ENCODE data around the gene AEBP1. TPM values are rescaled to one million over a fixed set of nuclear protein-coding genes. Genes with fewer than 3 reads are reported as not detected.

Gene AEBP1
- total and polyA plus RNA-seq, 2 donors (not counting 1 experiment from before 2014, with no cell fraction given) = 44.4 to 133 TPM

DNA sequence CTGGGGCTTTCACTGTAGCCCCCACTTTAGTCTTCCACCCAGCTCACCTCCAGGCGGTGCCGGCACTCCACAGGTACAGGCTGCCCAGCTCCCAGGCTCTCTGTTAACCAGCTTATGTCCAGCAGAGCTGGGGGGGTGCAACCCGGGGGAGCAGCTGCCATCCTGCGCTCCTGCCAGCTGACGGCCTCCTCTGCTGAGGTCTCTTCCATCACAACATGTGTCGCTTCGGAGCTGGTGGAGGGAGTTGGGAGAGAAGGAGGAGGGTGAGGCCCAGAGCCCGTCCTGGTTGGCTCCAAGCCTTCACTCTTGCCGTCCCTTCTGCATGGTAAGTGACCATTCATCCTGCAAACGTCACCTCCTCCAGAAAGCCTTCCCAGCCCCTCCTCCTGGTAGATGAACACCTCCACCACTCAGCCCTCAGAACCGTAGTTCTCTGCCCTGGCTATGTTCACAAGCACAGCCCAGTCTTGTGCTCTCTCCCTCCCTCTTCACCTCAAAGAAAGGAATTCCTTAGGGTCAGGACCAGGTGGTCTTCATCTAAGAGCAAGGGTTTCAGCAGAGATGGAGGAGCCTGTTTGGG lies 23.4 kb upstream of the AEBP1 start:
- Histone ChIP-seq H3K36me3 (ENCODE audit: control insufficient read depth, insufficient read depth, low read length) (peaks cover 18% of the 10 kb centered on the region), H3K27me3 (ENCODE audit: control insufficient read depth, insufficient read depth, low read length) (no peaks in the 10 kb centered on the region), H3K9me3 (ENCODE audit: control insufficient read depth, insufficient read depth, low read depth, low read length) (no peaks in the 10 kb centered on the region), H3K4me3 (replicated peaks in 1 of 4; ENCODE audit: control extremely low read depth in 1 of 4, insufficient read depth in 1 of 4, low read depth in 3 of 4, low read length in 4 of 4) (peak overlapping the region in 2 of 4 experiments; percentile 40 to 95), H3K79me2 (ENCODE audit: control insufficient read depth, insufficient read depth, low read length) (peaks cover 6% of the 10 kb centered on the region), H4K20me1 (ENCODE audit: control insufficient read depth, extremely low read depth, insufficient read depth, low read length) (no peaks in the 10 kb centered on the region), H3K4me2 (ENCODE audit: extremely low read depth, insufficient read depth, low read length) (peak overlapping the region; percentile 66), H3K4me1 (ENCODE audit: control insufficient read depth, extremely low read depth, insufficient read depth, low read length) (peaks cover 3% of the 10 kb centered on the region), H3K27ac (ENCODE audit: insufficient read depth, low read length) (no peak overlapping the region), H3K9ac (ENCODE audit: insufficient read depth, low read length) (no peak overlapping the region), H2AFZ (ENCODE audit: low read length) (no peak overlapping the region)
- TF ChIP-seq EZH2 (IDR thresholded peaks at IDR 0.05; ENCODE audit: low read length, missing control alignments) (no peak), CTCF (conservative IDR thresholded peaks at IDR 0.05 in 1 of 2, IDR thresholded peaks at IDR 0.05 in 1 of 2; ENCODE audit: low read depth in 1 of 2, low read length in 2 of 2) (no peak)
- no peak for DNase-seq (ENCODE audit: low read depth in 2 of 2)

DNA sequence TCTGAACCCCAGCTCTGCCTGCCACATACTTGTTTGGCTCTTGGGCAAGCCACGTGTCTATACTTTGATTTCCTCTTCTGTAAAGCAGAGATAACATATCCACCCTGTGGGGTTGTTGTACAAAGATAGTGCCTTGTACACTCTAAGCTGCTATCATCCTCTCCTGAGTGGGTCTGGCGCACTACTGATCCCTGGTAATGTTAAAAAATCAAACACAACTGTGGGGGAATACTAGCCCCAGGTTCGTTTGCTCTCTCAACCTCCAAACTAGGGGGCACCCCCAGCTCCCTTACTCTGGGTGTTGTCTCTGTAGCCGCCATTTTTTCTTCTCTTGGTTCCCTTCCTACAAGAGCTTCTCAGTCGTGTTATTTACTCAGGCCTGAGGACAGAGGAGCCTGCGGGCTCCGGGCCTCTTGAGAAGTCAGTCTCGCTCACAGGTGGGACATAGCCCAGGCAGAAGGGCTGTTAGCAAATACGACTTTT lies 22.8 kb upstream of the AEBP1 start:
- Histone ChIP-seq H3K36me3 (ENCODE audit: control insufficient read depth, insufficient read depth, low read length) (peaks cover 18% of the 10 kb centered on the region), H2AFZ (ENCODE audit: low read length) (no peak overlapping the region), H3K4me1 (ENCODE audit: control insufficient read depth, extremely low read depth, insufficient read depth, low read length) (peaks cover 3% of the 10 kb centered on the region), H3K27me3 (ENCODE audit: control insufficient read depth, insufficient read depth, low read length) (no peaks in the 10 kb centered on the region), H3K4me2 (ENCODE audit: extremely low read depth, insufficient read depth, low read length) (peak overlapping the region; percentile 66), H3K9me3 (ENCODE audit: control insufficient read depth, insufficient read depth, low read depth, low read length) (no peaks in the 10 kb centered on the region), H3K79me2 (ENCODE audit: control insufficient read depth, insufficient read depth, low read length) (peaks cover 6% of the 10 kb centered on the region), H3K4me3 (replicated peaks in 1 of 4; ENCODE audit: control extremely low read depth in 1 of 4, insufficient read depth in 1 of 4, low read depth in 3 of 4, low read length in 4 of 4) (peak overlapping the region; percentile 40 to 95 (median 78)), H3K27ac (ENCODE audit: insufficient read depth, low read length) (no peak overlapping the region), H3K9ac (ENCODE audit: insufficient read depth, low read length) (no peak overlapping the region), H4K20me1 (ENCODE audit: control insufficient read depth, extremely low read depth, insufficient read depth, low read length) (no peaks in the 10 kb centered on the region)
- TF ChIP-seq CTCF (conservative IDR thresholded peaks at IDR 0.05 in 1 of 2, IDR thresholded peaks at IDR 0.05 in 1 of 2; ENCODE audit: low read depth in 1 of 2, low read length in 2 of 2) = no peak
- TF ChIP-seq EZH2 (IDR thresholded peaks at IDR 0.05; ENCODE audit: low read length, missing control alignments) = no peak
- no peak for DNase-seq (ENCODE audit: low read depth in 2 of 2)

DNA sequence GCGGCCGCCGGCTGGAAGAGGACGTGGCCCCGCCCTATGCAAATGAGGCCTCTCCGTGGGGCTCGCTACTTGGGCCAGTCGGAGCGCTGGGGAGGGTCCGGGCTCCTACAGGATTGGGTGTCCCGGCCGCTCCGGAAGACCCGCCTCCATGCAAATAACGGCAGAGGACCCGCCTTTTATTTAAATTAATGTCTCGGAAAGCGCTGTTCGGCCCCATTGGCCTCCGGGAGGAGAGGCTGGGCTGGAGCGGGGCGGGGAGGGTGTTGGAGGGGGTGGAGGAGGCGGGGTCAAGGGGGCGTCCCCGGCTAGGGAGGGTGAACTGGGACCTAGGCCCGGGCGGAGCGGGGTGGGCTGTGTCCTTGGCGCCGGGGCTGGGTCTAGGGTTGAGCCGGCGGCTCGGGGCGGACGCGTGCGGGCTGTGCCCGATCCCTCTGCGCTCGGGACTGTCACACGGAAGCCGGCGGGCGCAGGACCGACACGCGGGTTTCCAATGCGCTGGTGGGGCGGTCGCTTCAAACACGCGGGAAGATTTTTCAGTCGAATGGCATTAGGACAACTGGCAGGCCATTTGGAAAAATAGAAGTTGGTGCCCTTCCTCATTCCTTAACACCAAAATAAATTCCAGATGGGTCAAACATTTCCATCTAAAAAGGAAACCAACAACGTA lies 21.5 kb upstream of the AEBP1 start:
- Histone ChIP-seq H3K4me3 (replicated peaks in 1 of 4; ENCODE audit: control extremely low read depth in 1 of 4, insufficient read depth in 1 of 4, low read depth in 3 of 4, low read length in 4 of 4) (peak overlapping the region; percentile 48 to 95 (median 62)), H3K79me2 (ENCODE audit: control insufficient read depth, insufficient read depth, low read length) (peaks cover 6% of the 10 kb centered on the region), H3K27me3 (ENCODE audit: control insufficient read depth, insufficient read depth, low read length) (no peaks in the 10 kb centered on the region), H3K36me3 (ENCODE audit: control insufficient read depth, insufficient read depth, low read length) (peaks cover 17% of the 10 kb centered on the region), H3K4me2 (ENCODE audit: extremely low read depth, insufficient read depth, low read length) (peak overlapping the region; percentile 89), H3K4me1 (ENCODE audit: control insufficient read depth, extremely low read depth, insufficient read depth, low read length) (peaks cover 8% of the 10 kb centered on the region), H3K9ac (ENCODE audit: insufficient read depth, low read length) (peak overlapping the region; percentile 76), H3K9me3 (ENCODE audit: control insufficient read depth, insufficient read depth, low read depth, low read length) (no peaks in the 10 kb centered on the region), H2AFZ (ENCODE audit: low read length) (peak overlapping the region; percentile 42), H3K27ac (ENCODE audit: insufficient read depth, low read length) (peak overlapping the region; percentile 87), H4K20me1 (ENCODE audit: control insufficient read depth, extremely low read depth, insufficient read depth, low read length) (no peaks in the 10 kb centered on the region)
- DNase-seq (ENCODE audit: low read depth in 2 of 2) = peak; percentile 98 to 99
- TF ChIP-seq EZH2 (IDR thresholded peaks at IDR 0.05; ENCODE audit: low read length, missing control alignments) = no peak
- no peak for TF ChIP-seq CTCF (conservative IDR thresholded peaks at IDR 0.05 in 1 of 2, IDR thresholded peaks at IDR 0.05 in 1 of 2; ENCODE audit: low read depth in 1 of 2, low read length in 2 of 2)

Data from fibroblast of lung (primary cell).